ENCODE results near the gene FRMD4B.
"Not testable (repeated sequence)": the region's sequence is repeated elsewhere in the genome, so short reads cannot be mapped to it uniquely, and the experiment has no call there.

FRMD4B gene

GRCh38 chr3:69240651-69241568 is 145.0 kb downstream of the FRMD4B start:
- no peak for DNase-seq

- no peak for DNase-seq
These were observed 146.8 kb downstream of the FRMD4B start for GRCh38 chr3:69239063-69239462.

- no peak for DNase-seq
These were observed 148.8 kb downstream of the FRMD4B start for GRCh38 chr3:69236812-69237707.

- no peak for DNase-seq
These were observed 150.0 kb downstream of the FRMD4B start for GRCh38 chr3:69235882-69236281.

- not testable (repeated sequence) for DNase-seq
These were observed 150.7 kb downstream of the FRMD4B start for GRCh38 chr3:69235227-69235626.

- DNase-seq = peak; percentile 24
These were observed 153.4 kb downstream of the FRMD4B start for GRCh38 chr3:69232482-69232881.

- DNase-seq = peak; percentile 25
These were observed 153.9 kb downstream of the FRMD4B start for GRCh38 chr3:69231929-69232440.

- no peak for DNase-seq
These were observed 159.8 kb downstream of the FRMD4B start for GRCh38 chr3:69226071-69226470.

- DNase-seq = no peak
These were observed 166.7 kb downstream of the FRMD4B start for GRCh38 chr3:69219101-69219708.

- no peak for DNase-seq
These were observed 167.8 kb downstream of the FRMD4B start for GRCh38 chr3:69218079-69218478.

- DNase-seq = no peak
These were observed 168.9 kb downstream of the FRMD4B start for GRCh38 chr3:69216981-69217380.

GRCh38 chr3:69214241-69214640 is 171.6 kb downstream of the FRMD4B start:
- no peak for DNase-seq

GRCh38 chr3:69212411-69213160 is 173.3 kb downstream of the FRMD4B start:
- DNase-seq = no peak

- DNase-seq = no peak
These were observed 175.7 kb downstream of the FRMD4B start for GRCh38 chr3:69210068-69210730.

- no peak for DNase-seq
These were observed 176.5 kb downstream of the FRMD4B start for GRCh38 chr3:69209413-69209812.

GRCh38 chr3:69207031-69207430 is 178.9 kb downstream of the FRMD4B start:
- DNase-seq = no peak

- DNase-seq = no peak
These were observed 180.5 kb downstream of the FRMD4B start for GRCh38 chr3:69205385-69205784.

- DNase-seq = no peak
These were observed 181.5 kb downstream of the FRMD4B start for GRCh38 chr3:69204315-69204957.

- no peak for DNase-seq
These were observed 182.1 kb downstream of the FRMD4B start for GRCh38 chr3:69203631-69204314.

GRCh38 chr3:69201658-69202057 is 184.2 kb downstream of the FRMD4B start:
- DNase-seq = no peak
